Common myeloid progenitor, CD34-positive (primary cell): Measurements from ENCODE around the gene KLF9.

Experiments
- CTCF ChIA-PET: fragments of 350-600 bp; sonication (Branson Sonifier 250); formaldehyde crosslinking; loops from one replicate; lab custom pipeline; 2021; ENCODE audit warnings: antibody characterized with exemption; lab: Charles Lee
- POLR2A ChIA-PET: fragments of 350-600 bp; sonication (Branson Sonifier 250); formaldehyde crosslinking; loops from one replicate; lab custom pipeline; 2021; ENCODE audit warnings: antibody characterized with exemption; lab: Charles Lee
- DNase-seq, 3 donors: peaks; one replicate each; pipeline versions ENCODE4 v3.0.0 to v3.0.0-alpha.2; 2013
- H3K27ac ChIP-seq, 2 experiments: 1 replicate in 1 of 2; 2 replicates in 1 of 2; pipeline ENCODE4 v1.7.0; 2013; ENCODE audit warnings: inconsistent platforms in 2 of 2, low read length in 2 of 2, mild to moderate bottlenecking in 2 of 2, low read depth in 1 of 2, moderate library complexity in 1 of 2; ENCODE audit not compliant: severe bottlenecking in 2 of 2, insufficient read depth in 1 of 2, poor library complexity in 1 of 2
- H3K27me3 ChIP-seq, 5 experiments: replicated peaks in 2 of 5; 1 replicate in 3 of 5; 2 replicates in 2 of 5; pipeline versions ENCODE4 v1.6.1 to v1.7.0; 2013; ENCODE audit warnings: low read length in 4 of 5, mild to moderate bottlenecking in 2 of 5, moderate library complexity in 2 of 5, inconsistent platforms in 1 of 5; ENCODE audit not compliant: insufficient read depth in 5 of 5, control insufficient read depth in 4 of 5
- H3K36me3 ChIP-seq, 4 experiments: 1 replicate in 2 of 4; 2 replicates in 2 of 4; pipeline versions ENCODE4 v1.6.1 to v1.7.0; 2013; ENCODE audit warnings: low read length in 3 of 4, control low read depth in 1 of 4, mild to moderate bottlenecking in 1 of 4; ENCODE audit not compliant: control insufficient read depth in 4 of 4, insufficient read depth in 4 of 4
- H3K4me1 ChIP-seq, 4 experiments: 1 replicate in 3 of 4; 2 replicates in 1 of 4; pipeline versions ENCODE4 v1.6.1 to v1.7.1; 2013; ENCODE audit warnings: low read length in 3 of 4, mild to moderate bottlenecking in 3 of 4, control low read depth in 1 of 4, inconsistent platforms in 1 of 4, moderate library complexity in 1 of 4; ENCODE audit not compliant: control insufficient read depth in 4 of 4, insufficient read depth in 4 of 4; ENCODE audit errors: control extremely low read depth in 1 of 4
- H3K4me3 ChIP-seq, 7 experiments: 1 replicate in 4 of 7; 2 replicates in 3 of 7; pipeline versions ENCODE4 v1.5.1 to v1.7.0; 2013; ENCODE audit warnings: mild to moderate bottlenecking in 7 of 7, low read length in 6 of 7, moderate library complexity in 6 of 7, inconsistent platforms in 2 of 7, low read depth in 2 of 7, control low read depth in 1 of 7; ENCODE audit not compliant: insufficient read depth in 4 of 7, control insufficient read depth in 1 of 7; ENCODE audit errors: extremely low read depth in 1 of 7
- H3K9me3 ChIP-seq, 5 experiments: 1 replicate in 4 of 5; 2 replicates in 1 of 5; pipeline versions ENCODE4 v1.6.1 to v1.7.1; 2013; ENCODE audit warnings: low read length in 4 of 5, mild to moderate bottlenecking in 2 of 5, inconsistent platforms in 1 of 5, low read depth in 1 of 5, moderate library complexity in 1 of 5; ENCODE audit not compliant: control insufficient read depth in 4 of 5, insufficient read depth in 2 of 5; ENCODE audit errors: control extremely low read depth in 1 of 5
- WGBS: methylation state at CpG from one replicate; pipeline ENCODE4 v1.1.5; 2013; ENCODE audit not compliant: insufficient coverage; 5-methylcytosine and 5-hydroxymethylcytosine counted together

The KLF9 gene

GRCh38 chr9:70425192-70425591 lies 10.7 kb upstream of the KLF9 start:
- POLR2A ChIA-PET = interaction anchor here (0.9 kb wide), 1 partner anchor 34 kb away, joined by 3 read pairs; no protein-coding TSS in a partner anchor
- Histone ChIP-seq H3K4me1 (peaks cover 0 to 24% (median 19%) of the 10 kb centered on the region in 4 experiments), H3K36me3 (no peaks in the 10 kb centered on the region), H3K27me3 (no peaks in the 10 kb centered on the region), H3K4me3 (no peak overlapping the region), H3K27ac (no peak overlapping the region), H3K9me3 (no peaks in the 10 kb centered on the region)
- CTCF ChIA-PET = no interaction called here
- 96% methylated on average over 7 of the region's 8 CpGs for WGBS
- DNase-seq = no peak

- H3K4me3 ChIP-seq = no peak overlapping the region
- no peak for DNase-seq
- H3K36me3 ChIP-seq = no peaks in the 10 kb centered on the region
- POLR2A ChIA-PET = no interaction called here
- peaks cover 3 to 40% (median 36%) of the 10 kb centered on the region in 4 experiments for H3K4me1 ChIP-seq
- 84% methylated on average over 6 of the region's 6 CpGs for WGBS
- no peak overlapping the region for H3K27ac ChIP-seq
- H3K27me3 ChIP-seq = no peaks in the 10 kb centered on the region
- CTCF ChIA-PET = interaction anchor here (1.3 to 2.2 kb wide), 2 partner anchors 15 to 63 kb away, joined by 4 to 14 read pairs; no protein-coding TSS in a partner anchor
- no peaks in the 10 kb centered on the region for H3K9me3 ChIP-seq
Measured at GRCh38 chr9:70422371-70423043, 8.1 kb upstream of the KLF9 start.

DNA sequence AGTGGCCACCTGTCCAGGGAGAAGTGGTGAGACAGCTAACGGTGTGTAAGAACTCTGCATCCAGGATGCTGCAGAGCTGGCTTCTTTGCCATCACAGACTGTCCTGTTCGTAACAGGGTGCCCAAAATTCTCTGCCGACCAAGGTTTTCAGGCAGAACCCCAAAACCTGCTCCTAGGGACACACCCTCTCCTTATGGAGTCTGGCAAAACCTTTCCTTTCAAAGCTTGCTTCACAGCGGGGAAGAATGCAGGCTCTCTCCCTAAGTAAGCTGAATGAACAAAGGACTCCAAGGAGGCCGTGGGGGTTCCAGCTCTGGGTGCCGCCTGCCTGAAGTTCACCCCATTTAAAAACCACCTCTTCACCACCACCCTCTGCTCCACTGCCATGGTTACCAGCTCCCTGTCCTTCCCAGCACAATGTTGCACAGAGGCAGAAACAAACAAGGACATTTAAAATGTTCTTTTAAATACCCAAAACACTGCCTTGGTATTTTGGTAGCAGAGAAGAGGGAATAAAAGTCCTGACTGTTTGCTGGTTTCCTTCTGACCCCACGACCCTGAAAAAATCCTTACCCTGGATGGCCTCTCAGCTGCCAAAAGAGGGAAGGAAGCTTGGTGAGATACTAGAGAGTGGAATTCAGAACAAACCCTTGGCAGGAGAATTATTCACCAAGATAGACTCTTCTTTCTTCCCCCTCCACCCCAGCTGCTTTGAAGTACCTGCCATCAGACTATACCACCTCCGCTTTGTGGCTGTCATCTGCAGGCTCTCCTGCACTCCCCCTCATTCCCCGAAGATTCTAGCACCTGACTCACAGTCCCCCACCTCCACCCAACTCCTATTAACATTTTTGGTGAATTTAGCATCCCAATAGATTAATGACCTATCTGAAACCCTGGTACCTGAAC lies 7.1 kb upstream of the KLF9 start:
- Histone ChIP-seq H3K9me3 (no peaks in the 10 kb centered on the region), H3K4me3 (peak overlapping the region in 2 of 7 experiments; percentile 28 to 80), H3K4me1 (peaks cover 3 to 40% (median 36%) of the 10 kb centered on the region in 4 experiments), H3K27me3 (no peaks in the 10 kb centered on the region), H3K36me3 (no peaks in the 10 kb centered on the region), H3K27ac (peak overlapping the region; percentile 84 to 96)
- DNase-seq = peak in 2 of 3 donors; percentile 46 to 52
- POLR2A ChIA-PET = interaction anchor here (1.6 to 4.0 kb wide), 2 partner anchors 11 to 64 kb away, joined by 4 to 16 read pairs; no protein-coding TSS in a partner anchor
- 45% methylated on average over 8 of the region's 9 CpGs for WGBS
- CTCF ChIA-PET = interaction anchor here (1.0 to 2.2 kb wide), 12 partner anchors 8 to 181 kb away, joined by 3 to 14 read pairs (median 4); no protein-coding TSS in a partner anchor

- DNase-seq = peak in 2 of 3 donors; percentile 25 to 40
- WGBS = under 1% methylated on average over 17 of the region's 32 CpGs
- Histone ChIP-seq H3K4me1 (peaks cover 3 to 40% (median 36%) of the 10 kb centered on the region in 4 experiments), H3K36me3 (no peaks in the 10 kb centered on the region), H3K9me3 (no peaks in the 10 kb centered on the region), H3K27ac (peak overlapping the region; percentile 84 to 96), H3K4me3 (peak overlapping the region in 6 of 7 experiments; percentile 28 to 80 (median 67)), H3K27me3 (peaks cover 0 to 2% (median 0%) of the 10 kb centered on the region in 5 experiments)
- ChIA-PET POLR2A (interaction anchor here (1.3 to 4.0 kb wide), 3 partner anchors 10 to 65 kb away, joined by 3 to 16 read pairs (median 4); no protein-coding TSS in a partner anchor), CTCF (interaction anchor here (1.0 to 2.2 kb wide), 12 partner anchors 9 to 182 kb away, joined by 3 to 14 read pairs (median 4); no protein-coding TSS in a partner anchor)
Measured at GRCh38 chr9:70420441-70421271, 6.2 kb upstream of the KLF9 start.

DNA sequence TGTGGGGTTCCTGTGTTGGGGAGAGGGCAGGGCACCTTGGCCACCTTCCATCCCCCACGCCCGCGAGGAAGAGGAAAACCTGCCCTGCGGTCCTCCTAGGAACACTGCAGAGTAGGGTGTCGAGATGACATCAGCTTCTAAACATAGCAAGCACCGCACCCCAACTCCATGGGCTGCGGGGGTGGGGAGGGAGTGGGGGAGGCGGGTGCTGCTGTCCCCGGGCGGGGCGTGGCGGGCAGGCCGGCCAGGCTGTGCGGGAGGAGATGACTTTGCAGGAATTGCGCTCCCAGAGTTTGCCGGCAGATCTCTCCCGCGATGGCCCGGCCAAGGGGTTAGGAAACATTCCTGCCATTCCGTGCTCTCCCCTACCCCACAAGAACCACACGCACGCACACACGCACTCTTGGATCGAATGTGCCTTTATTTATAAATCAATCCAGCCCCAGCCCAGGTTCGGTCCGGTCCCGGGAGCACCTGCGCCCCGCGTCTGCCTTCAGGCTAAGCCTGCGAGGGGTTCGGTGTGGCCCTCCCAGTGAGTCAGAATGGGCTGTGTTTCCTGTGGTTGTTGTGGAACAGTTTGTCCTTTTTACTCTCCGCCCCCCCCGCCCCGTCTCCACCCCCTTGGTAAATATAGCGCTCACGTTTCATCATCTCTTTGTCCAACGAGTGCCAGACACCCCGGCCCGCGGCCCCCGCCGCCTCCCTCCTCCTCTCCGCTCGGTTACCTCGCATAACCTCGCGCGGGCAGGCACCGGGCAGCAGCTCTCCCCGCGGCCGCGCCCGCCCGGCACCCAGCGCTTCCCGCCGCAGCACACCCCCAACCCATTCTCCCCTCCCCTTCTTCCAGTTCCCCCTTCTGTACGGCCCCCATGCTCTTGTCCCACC lies 5.3 kb upstream of the KLF9 start:
- H3K36me3 ChIP-seq = no peaks in the 10 kb centered on the region
- no peaks in the 10 kb centered on the region for H3K9me3 ChIP-seq
- WGBS = 0% methylated on average over 34 of the region's 60 CpGs
- peaks cover 0 to 5% (median 0%) of the 10 kb centered on the region in 5 experiments for H3K27me3 ChIP-seq
- ChIA-PET CTCF (interaction anchor here (0.8 to 2.3 kb wide), 10 partner anchors 9 to 183 kb away, joined by 3 to 14 read pairs (median 4); no protein-coding TSS in a partner anchor), POLR2A (interaction anchor here (1.2 to 4.0 kb wide), 3 partner anchors 16 to 65 kb away, joined by 3 to 16 read pairs (median 3); no protein-coding TSS in a partner anchor)
- H3K27ac ChIP-seq = peak overlapping the region; percentile 84 to 96
- peaks cover 3 to 41% (median 38%) of the 10 kb centered on the region in 4 experiments for H3K4me1 ChIP-seq
- H3K4me3 ChIP-seq = peak overlapping the region; percentile 15 to 80 (median 65)
- peak; percentile 89 to 98 (median 97) for DNase-seq
